HG02678 (cell line): ENCODE data around the gene AOAH.

Experiments
- ATAC-seq: cut with Tn5 transposase; IDR thresholded peaks from one replicate; pipeline ENCODE4 v1.9.1; 2021; ENCODE audit warnings: mild to moderate bottlenecking, moderate library complexity; ENCODE audit not compliant: unreplicated experiment

AOAH gene

GRCh38 chr7:36602934-36603887 lies 121.1 kb downstream of the AOAH start:
- no peak for ATAC-seq

- ATAC-seq: no peak
Observed at GRCh38 chr7:36602511-36602910, 121.8 kb downstream of the AOAH start.

- no peak for ATAC-seq
Observed at GRCh38 chr7:36601601-36602000, 122.7 kb downstream of the AOAH start.

- ATAC-seq: no peak
Observed at GRCh38 chr7:36600869-36601530, 123.3 kb downstream of the AOAH start.

- no peak for ATAC-seq
Observed at GRCh38 chr7:36600314-36600682, 124.0 kb downstream of the AOAH start.

GRCh38 chr7:36599645-36600313 lies 124.5 kb downstream of the AOAH start:
- no peak for ATAC-seq

GRCh38 chr7:36598054-36598674 lies 126.1 kb downstream of the AOAH start:
- ATAC-seq: no peak

- no peak for ATAC-seq
Observed at GRCh38 chr7:36597090-36597773, 127.1 kb downstream of the AOAH start.

GRCh38 chr7:36594445-36594844 lies 129.8 kb downstream of the AOAH start:
- no peak for ATAC-seq

GRCh38 chr7:36591636-36592035 lies 132.7 kb downstream of the AOAH start:
- no peak for ATAC-seq

GRCh38 chr7:36589391-36589790 lies 134.9 kb downstream of the AOAH start:
- ATAC-seq: no peak

GRCh38 chr7:36583318-36583717 lies 141.0 kb downstream of the AOAH start:
- ATAC-seq: no peak

- no peak for ATAC-seq
Observed at GRCh38 chr7:36575832-36576231, 148.5 kb downstream of the AOAH start.

- no peak for ATAC-seq
Observed at GRCh38 chr7:36573066-36573465, 151.2 kb downstream of the AOAH start.

- no peak for ATAC-seq
Observed at GRCh38 chr7:36571190-36571560, 153.1 kb downstream of the AOAH start.

GRCh38 chr7:36570528-36571189 lies 153.6 kb downstream of the AOAH start:
- ATAC-seq: no peak

- no peak for ATAC-seq
Observed at GRCh38 chr7:36568452-36568849, 155.8 kb downstream of the AOAH start.

GRCh38 chr7:36567699-36568451 lies 156.4 kb downstream of the AOAH start:
- ATAC-seq: no peak

GRCh38 chr7:36565792-36566356 lies 158.4 kb downstream of the AOAH start:
- ATAC-seq: no peak
